ENCODE measurements around the gene ERG28. TPM values are rescaled to one million over a fixed set of nuclear protein-coding genes. Genes with fewer than 3 reads are reported as not detected.

Gene ERG28
- total RNA-seq, 1 experiment from 2014 or later: 32.5 TPM

GRCh38 chr14:75607842-75608640 lies 52.6 kb downstream of the ERG28 start:
- ChIA-PET CTCF (no interaction called here), POLR2A (ENCODE audit: unreplicated experiment) (no interaction called here)
- no peaks in the 10 kb centered on the region for H3K36me3 ChIP-seq (ENCODE audit: low read depth)

DNA sequence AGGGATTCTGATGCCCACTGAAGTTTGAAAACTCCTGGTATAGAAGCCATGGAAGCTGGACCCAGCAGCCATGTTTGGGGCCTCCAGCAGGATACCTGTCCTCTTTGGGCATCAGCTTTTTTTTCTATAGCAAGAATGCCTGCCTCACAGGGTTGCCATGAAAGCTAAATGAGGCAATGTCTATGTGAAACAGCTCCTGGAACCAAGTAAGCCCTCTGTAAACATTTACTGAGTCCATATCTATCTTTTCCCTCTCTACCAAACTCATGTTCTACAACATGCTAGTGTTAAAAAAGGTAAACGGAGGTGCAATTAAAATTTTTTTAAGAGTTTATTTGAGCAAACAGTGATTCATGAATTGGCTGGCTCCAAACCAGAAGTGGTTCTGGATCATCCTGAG lies 53.6 kb downstream of the ERG28 start:
- no TSS peak for BruUV-seq (replicated peaks)

More at GRCh38 chr14:75607842-75608640, 52.6 kb downstream of the ERG28 start:
- DNase-seq: no peak
- Histone ChIP-seq H3F3A (ENCODE audit: insufficient read depth, low read depth) (no peaks in the 10 kb centered on the region), H3K4me3 (no peak overlapping the region), H3K4me2 (no peak overlapping the region), H3K4me1 (replicated peaks; ENCODE audit: insufficient read depth) (no peaks in the 10 kb centered on the region), H3K27ac (no peak overlapping the region), H3K9me3 (ENCODE audit: insufficient read depth, low read depth) (peaks cover 6% of the 10 kb centered on the region), H4K20me1 (ENCODE audit: insufficient read depth) (no peaks in the 10 kb centered on the region), H3K79me2 (ENCODE audit: low read depth) (no peaks in the 10 kb centered on the region), H3K27me3 (ENCODE audit: insufficient read depth, low read depth) (no peaks in the 10 kb centered on the region), H2AFZ (no peak overlapping the region), H3K9me2 (ENCODE audit: insufficient read depth) (no peaks in the 10 kb centered on the region)
- intact Hi-C loops (cut with micrococcal nuclease; ENCODE audit: unreplicated experiment): loop anchor here (5.0 kb wide), 1 partner anchor 39 kb away; no protein-coding TSS in a partner anchor
- TF ChIP-seq EZH2 (IDR thresholded peaks at IDR 0.05; ENCODE audit: low read depth): no peak
- no peak for TF ChIP-seq CTCF (conservative IDR thresholded peaks at IDR 0.05)
- no TSS peak for BruUV-seq (replicated peaks)

GRCh38 chr14:75605916-75606315 lies 54.8 kb downstream of the ERG28 start:
- Histone ChIP-seq H3K79me2 (ENCODE audit: low read depth) (no peaks in the 10 kb centered on the region), H3K4me3 (no peak overlapping the region), H3F3A (ENCODE audit: insufficient read depth, low read depth) (no peaks in the 10 kb centered on the region), H3K27me3 (ENCODE audit: insufficient read depth, low read depth) (no peaks in the 10 kb centered on the region), H2AFZ (no peak overlapping the region), H3K27ac (no peak overlapping the region), H3K4me1 (replicated peaks; ENCODE audit: insufficient read depth) (no peaks in the 10 kb centered on the region), H3K9me3 (ENCODE audit: insufficient read depth, low read depth) (peaks cover 6% of the 10 kb centered on the region), H3K4me2 (no peak overlapping the region), H3K9me2 (ENCODE audit: insufficient read depth) (no peaks in the 10 kb centered on the region), H4K20me1 (ENCODE audit: insufficient read depth) (no peaks in the 10 kb centered on the region), H3K36me3 (ENCODE audit: low read depth) (no peaks in the 10 kb centered on the region)
- BruUV-seq (replicated peaks): no TSS peak
- ChIA-PET CTCF (interaction anchor here (0.6 kb wide), 1 partner anchor 50 kb away, joined by 4 read pairs; no protein-coding TSS in a partner anchor), POLR2A (ENCODE audit: unreplicated experiment) (interaction anchor here (0.9 kb wide), 1 partner anchor 43 kb away, joined by 4 read pairs; no protein-coding TSS in a partner anchor)
- intact Hi-C loops (cut with micrococcal nuclease; ENCODE audit: unreplicated experiment): loop anchor here (5.0 kb wide), 1 partner anchor 41 kb away; no protein-coding TSS in a partner anchor
- no peak for TF ChIP-seq CTCF (conservative IDR thresholded peaks at IDR 0.05)
- TF ChIP-seq EZH2 (IDR thresholded peaks at IDR 0.05; ENCODE audit: low read depth): no peak
- no peak for DNase-seq

More for the DNA sequence above, 53.6 kb downstream of the ERG28 start:
- no peak overlapping the region for H3K4me3 ChIP-seq
- no peak for TF ChIP-seq EZH2 (IDR thresholded peaks at IDR 0.05; ENCODE audit: low read depth)
- TF ChIP-seq CTCF (conservative IDR thresholded peaks at IDR 0.05): no peak
- no peaks in the 10 kb centered on the region for H3K36me3 ChIP-seq (ENCODE audit: low read depth)
- no peak overlapping the region for H3K27ac ChIP-seq
- peaks cover 6% of the 10 kb centered on the region for H3K9me3 ChIP-seq (ENCODE audit: insufficient read depth, low read depth)
- no peaks in the 10 kb centered on the region for H3K79me2 ChIP-seq (ENCODE audit: low read depth)
- intact Hi-C loops (cut with micrococcal nuclease; ENCODE audit: unreplicated experiment): loop anchor here (5.0 kb wide), 1 partner anchor 40 kb away; no protein-coding TSS in a partner anchor
- CTCF ChIA-PET: no interaction called here
- DNase-seq: no peak
- no peaks in the 10 kb centered on the region for H3K4me1 ChIP-seq (replicated peaks; ENCODE audit: insufficient read depth)
- H2AFZ ChIP-seq: no peak overlapping the region
- H3K27me3 ChIP-seq (ENCODE audit: insufficient read depth, low read depth): no peaks in the 10 kb centered on the region
- no peak overlapping the region for H3K4me2 ChIP-seq
- H3F3A ChIP-seq (ENCODE audit: insufficient read depth, low read depth): no peaks in the 10 kb centered on the region
- POLR2A ChIA-PET (ENCODE audit: unreplicated experiment): no interaction called here
- no peaks in the 10 kb centered on the region for H3K9me2 ChIP-seq (ENCODE audit: insufficient read depth)
- no peaks in the 10 kb centered on the region for H4K20me1 ChIP-seq (ENCODE audit: insufficient read depth)
